ENCODE data around the gene EEF1AKMT1.

The EEF1AKMT1 gene

GRCh38 chr13:20773194-20774080 lies at the start of gene EEF1AKMT1:
Gene EEF1AKMT1, minus strand, starts transcription at chr13:20773961. Its CDS starts 16,363 bp downstream, at chr13:20757598.
- DNase-seq = peak; percentile 97

GRCh38 chr13:20823071-20823470 lies 49.3 kb upstream of the EEF1AKMT1 start:
- no peak for DNase-seq

- no peak for DNase-seq
Measured at GRCh38 chr13:20822406-20822805, 48.6 kb upstream of the EEF1AKMT1 start.

GRCh38 chr13:20819715-20820114 lies 46.0 kb upstream of the EEF1AKMT1 start:
- no peak for DNase-seq

GRCh38 chr13:20815464-20815863 lies 41.7 kb upstream of the EEF1AKMT1 start:
- DNase-seq = no peak

GRCh38 chr13:20814224-20814910 lies 40.6 kb upstream of the EEF1AKMT1 start:
- DNase-seq = no peak

GRCh38 chr13:20812890-20813289 lies 39.1 kb upstream of the EEF1AKMT1 start:
- no peak for DNase-seq

- DNase-seq = no peak
Measured at GRCh38 chr13:20810808-20811207, 37.0 kb upstream of the EEF1AKMT1 start.

GRCh38 chr13:20808874-20809273 lies 35.1 kb upstream of the EEF1AKMT1 start:
- no peak for DNase-seq

- no peak for DNase-seq
Measured at GRCh38 chr13:20803180-20803965, 29.6 kb upstream of the EEF1AKMT1 start.

- DNase-seq = no peak
Measured at GRCh38 chr13:20801707-20802106, 27.9 kb upstream of the EEF1AKMT1 start.

GRCh38 chr13:20799726-20800416 lies 26.1 kb upstream of the EEF1AKMT1 start:
- no peak for DNase-seq

- no peak for DNase-seq
Measured at GRCh38 chr13:20798027-20798426, 24.3 kb upstream of the EEF1AKMT1 start.

- DNase-seq = no peak
Measured at GRCh38 chr13:20796791-20797508, 23.2 kb upstream of the EEF1AKMT1 start.

GRCh38 chr13:20789665-20790064 lies 15.9 kb upstream of the EEF1AKMT1 start:
- DNase-seq = no peak

GRCh38 chr13:20788312-20788711 lies 14.6 kb upstream of the EEF1AKMT1 start:
- DNase-seq = no peak

GRCh38 chr13:20787180-20787579 lies 13.4 kb upstream of the EEF1AKMT1 start:
- DNase-seq = no peak

- DNase-seq = no peak
Measured at GRCh38 chr13:20782116-20782708, 8.5 kb upstream of the EEF1AKMT1 start.

GRCh38 chr13:20780317-20780716 lies 6.6 kb upstream of the EEF1AKMT1 start:
- no peak for DNase-seq

- DNase-seq = no peak
Measured at GRCh38 chr13:20779405-20779804, 5.6 kb upstream of the EEF1AKMT1 start.

- no peak for DNase-seq
Measured at GRCh38 chr13:20778311-20778710, 4.5 kb upstream of the EEF1AKMT1 start.

GRCh38 chr13:20776751-20777150 lies 3.0 kb upstream of the EEF1AKMT1 start:
- no peak for DNase-seq
